Measurements from ENCODE around the gene OR12D3. TPM values are rescaled to one million over a fixed set of nuclear protein-coding genes. Genes with fewer than 3 reads are reported as not detected.

OR12D3 gene
- total RNA-seq, 1 experiment from 2014 or later: not detected

- Mint-ChIP-seq H3K36me3 (no peaks in the 10 kb centered on the region), H3K27me3 (ENCODE audit: low read depth) (peaks cover 2% of the 10 kb centered on the region; the same call in 1 of the 2 replicates), H3K4me1 (no peaks in the 10 kb centered on the region), H3K27ac (no peak overlapping the region), H3K4me3 (no peak overlapping the region), H3K9me3 (peaks cover 16% of the 10 kb centered on the region)
- ChIA-PET POLR2A (no interaction called here), CTCF (no interaction called here)
- DNase-seq (ENCODE audit: low spot score): no peak
- TF ChIP-seq ZNF138 (CRISPR knock-in tag; conservative IDR thresholded peaks at IDR 0.05) (no peak), ZSCAN18 (CRISPR knock-in tag; IDR thresholded peaks at IDR 0.05) (no peak), MAX (CRISPR knock-in tag; IDR thresholded peaks at IDR 0.05) (no peak), ARID4B (CRISPR knock-in tag; IDR thresholded peaks at IDR 0.05; ENCODE audit: borderline replicate concordance) (no peak), ZBTB21 (CRISPR knock-in tag; IDR thresholded peaks at IDR 0.05; ENCODE audit: borderline replicate concordance) (no peak), NR2C2 (CRISPR knock-in tag; IDR thresholded peaks at IDR 0.05) (no peak), ZNF425 (CRISPR knock-in tag; conservative IDR thresholded peaks at IDR 0.05) (no peak), ZNF512 (CRISPR knock-in tag; IDR thresholded peaks at IDR 0.05; ENCODE audit: borderline replicate concordance) (no peak)
- ATAC-seq: no peak
These were observed 38.8 kb downstream of the OR12D3 start for GRCh38 chr6:29336269-29336668.

GRCh38 chr6:29332676-29333075, 42.4 kb downstream of the OR12D3 start:
- ATAC-seq: no peak
- CTCF ChIA-PET: no interaction called here
- H3K27me3 Mint-ChIP-seq (ENCODE audit: low read depth): peaks cover 2% of the 10 kb centered on the region; the same call in 1 of the 2 replicates

More at GRCh38 chr6:29332676-29333075, 42.4 kb downstream of the OR12D3 start:
- TF ChIP-seq ZNF532 (CRISPR knock-in tag; IDR thresholded peaks at IDR 0.05; ENCODE audit: borderline replicate concordance) (no peak), CDX4 (CRISPR knock-in tag; IDR thresholded peaks at IDR 0.05; ENCODE audit: borderline replicate concordance) (no peak), MXD4 (CRISPR knock-in tag; IDR thresholded peaks at IDR 0.05; ENCODE audit: borderline replicate concordance) (no peak), ZSCAN18 (CRISPR knock-in tag; IDR thresholded peaks at IDR 0.05) (no peak)
- Mint-ChIP-seq H3K4me1 (no peaks in the 10 kb centered on the region), H3K4me3 (no peak overlapping the region), H3K9me3 (peaks cover 16% of the 10 kb centered on the region), H3K36me3 (no peaks in the 10 kb centered on the region), H3K27ac (no peak overlapping the region)
- DNase-seq (ENCODE audit: low spot score): no peak
- POLR2A ChIA-PET: no interaction called here
